ENCODE results near the gene CYP4F22. TPM values are rescaled to one million over a fixed set of nuclear protein-coding genes. Genes with fewer than 3 reads are reported as not detected.
"Not testable (repeated sequence)": the region's sequence is repeated elsewhere in the genome, so short reads cannot be mapped to it uniquely, and the experiment has no call there.

The CYP4F22 gene
- total RNA-seq, 2 donors from 2014 or later, result 0.44 to 1.4 TPM

GRCh38 chr19:15475611-15476010, 32.7 kb upstream of the CYP4F22 start:
- H3K4me1 Mint-ChIP-seq, result peaks cover 19% of the 10 kb centered on the region
- H3K27ac Mint-ChIP-seq, result no peak overlapping the region
- no peaks in the 10 kb centered on the region for H3K36me3 Mint-ChIP-seq (ENCODE audit: low read depth)
- H3K4me3 Mint-ChIP-seq, result no peak overlapping the region
- ATAC-seq (no peak), DNase-seq (no peak)
- H3K27me3 Mint-ChIP-seq, result no peaks in the 10 kb centered on the region
- no peaks in the 10 kb centered on the region for H3K9me3 ChIP-seq (ENCODE audit: control insufficient read depth, low read length, poor library complexity, severe bottlenecking)

DNA sequence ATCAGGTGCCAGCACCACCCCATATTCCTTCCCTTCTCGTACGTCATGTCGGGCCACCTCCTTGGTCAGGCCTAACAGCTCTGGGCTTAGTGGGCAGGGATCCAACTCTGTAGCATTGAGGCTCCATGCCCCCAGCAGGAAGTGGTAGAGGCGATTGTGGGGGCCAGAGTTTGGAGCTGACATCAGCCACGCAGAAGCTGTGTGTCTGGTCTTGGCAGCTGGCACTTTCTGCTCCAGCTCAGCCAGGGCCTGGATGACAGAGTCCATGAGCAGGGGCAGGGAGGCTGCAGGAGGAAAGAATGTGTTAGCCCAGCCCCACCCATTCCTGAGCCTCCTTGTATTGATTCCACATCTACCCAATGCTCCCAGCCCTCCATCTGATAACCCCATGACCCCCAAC, 32.0 kb upstream of the CYP4F22 start:
- Mint-ChIP-seq H3K4me1 (peaks cover 19% of the 10 kb centered on the region), H3K27ac (peak overlapping the region; percentile 43), H3K27me3 (no peaks in the 10 kb centered on the region), H3K4me3 (no peak overlapping the region), H3K36me3 (ENCODE audit: low read depth) (no peaks in the 10 kb centered on the region)
- no peak for DNase-seq
- H3K9me3 ChIP-seq (ENCODE audit: control insufficient read depth, low read length, poor library complexity, severe bottlenecking), result no peaks in the 10 kb centered on the region
- no peak for ATAC-seq

DNA sequence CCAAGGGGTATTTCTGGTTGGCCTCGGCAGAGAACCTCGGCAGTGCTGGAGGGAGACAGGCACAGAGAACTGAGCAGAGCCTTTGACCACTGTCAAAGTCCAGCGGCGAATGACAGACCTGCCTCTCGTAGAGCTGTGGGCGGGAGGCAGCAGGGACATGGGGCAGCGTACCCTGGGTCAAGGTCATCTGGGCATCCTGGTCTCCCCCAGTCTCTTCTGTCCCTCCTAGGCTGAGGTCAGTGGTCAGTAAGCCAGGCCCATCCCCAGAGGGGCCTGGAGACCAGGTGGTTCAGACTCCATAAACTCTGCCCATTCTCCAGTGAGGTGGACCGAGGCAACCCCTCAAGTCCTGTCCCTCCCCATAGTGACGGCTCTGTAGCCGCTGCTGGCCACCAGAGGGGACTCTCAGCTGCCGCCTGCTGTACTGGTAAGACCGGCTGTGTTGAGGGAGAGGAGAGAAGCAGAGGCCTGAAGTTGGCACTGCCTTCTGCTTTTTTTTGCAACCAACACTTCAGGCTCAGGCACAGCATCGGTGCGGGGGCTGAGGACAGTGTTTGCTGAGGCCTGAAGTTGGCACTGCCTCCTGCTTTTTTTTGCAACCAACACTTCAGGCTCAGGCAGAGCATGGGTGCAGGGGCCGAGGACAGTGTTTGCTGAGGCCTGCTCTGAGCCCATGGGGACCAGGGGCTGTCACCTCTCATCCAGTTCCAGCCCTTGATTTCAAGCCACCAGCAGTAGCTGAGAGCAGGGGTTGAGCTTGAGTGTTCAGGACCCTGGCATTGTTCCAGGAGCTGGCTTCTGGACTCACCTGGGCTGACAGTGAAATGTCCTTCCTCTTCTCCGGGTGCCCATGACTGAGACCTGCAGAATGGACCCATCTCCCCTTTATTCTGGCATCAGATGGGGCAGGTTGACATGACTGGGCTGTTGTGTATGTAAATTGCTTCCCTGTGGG, 28.7 kb upstream of the CYP4F22 start, which contains the start of gene PGLYRP2:
Gene PGLYRP2, minus strand, starts transcription at position 111 of the 955 bp plus-strand sequence. CDS start 130 bp downstream, outside the sequence.
- H3K4me1 Mint-ChIP-seq, result peaks cover 18% of the 10 kb centered on the region
- ATAC-seq, result no peak
- H3K27ac Mint-ChIP-seq, result peak within 1 kb of the TSS; percentile 21
- H3K9me3 ChIP-seq (ENCODE audit: control insufficient read depth, low read length, poor library complexity, severe bottlenecking), result no peaks in the 10 kb centered on the region
- no peak for DNase-seq
- H3K4me3 Mint-ChIP-seq, result peak within 1 kb of the TSS; percentile 19
- H3K27me3 Mint-ChIP-seq, result no peaks in the 10 kb centered on the region
- no peaks in the 10 kb centered on the region for H3K36me3 Mint-ChIP-seq (ENCODE audit: low read depth)

- not testable (repeated sequence) for H3K27me3 Mint-ChIP-seq; DNase-seq; H3K36me3 Mint-ChIP-seq (ENCODE audit: low read depth); H3K4me3 Mint-ChIP-seq; H3K27ac Mint-ChIP-seq; H3K9me3 ChIP-seq (ENCODE audit: control insufficient read depth, low read length, poor library complexity, severe bottlenecking); ATAC-seq
- H3K4me1 Mint-ChIP-seq, result peaks cover 18% of the 10 kb centered on the region
Observed at GRCh38 chr19:15480996-15481395, 27.3 kb upstream of the CYP4F22 start.

DNA sequence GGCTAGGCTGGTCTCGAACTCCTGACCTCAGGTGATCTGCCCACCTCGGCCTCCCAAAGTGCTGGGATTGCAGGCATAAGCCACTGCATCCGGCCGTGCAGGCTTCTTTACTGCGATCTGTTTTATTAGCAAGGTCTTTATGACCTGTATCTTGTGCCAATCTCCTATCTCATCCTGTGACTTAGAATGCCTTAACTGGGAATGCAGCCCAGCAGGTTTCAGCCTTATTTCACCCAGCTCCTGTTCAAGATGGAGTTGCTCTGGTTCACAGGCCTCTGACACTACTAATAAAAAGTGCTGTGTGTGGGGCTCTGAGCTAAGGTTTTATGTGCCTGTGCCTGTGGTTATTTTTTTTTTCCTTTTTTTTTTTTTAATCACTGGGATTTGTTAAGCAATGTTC, 22.6 kb upstream of the CYP4F22 start:
- not testable (repeated sequence) for ATAC-seq; H3K4me3 Mint-ChIP-seq; H3K36me3 Mint-ChIP-seq (ENCODE audit: low read depth); H3K27me3 Mint-ChIP-seq; H3K27ac Mint-ChIP-seq; DNase-seq; H3K9me3 ChIP-seq (ENCODE audit: control insufficient read depth, low read length, poor library complexity, severe bottlenecking)
- peaks cover 11% of the 10 kb centered on the region for H3K4me1 Mint-ChIP-seq

GRCh38 chr19:15487038-15487437, 21.3 kb upstream of the CYP4F22 start:
- H3K36me3 Mint-ChIP-seq (ENCODE audit: low read depth), result no peaks in the 10 kb centered on the region
- peaks cover 10% of the 10 kb centered on the region for H3K4me1 Mint-ChIP-seq
- no peaks in the 10 kb centered on the region for H3K27me3 Mint-ChIP-seq
- no peak overlapping the region for H3K27ac Mint-ChIP-seq
- DNase-seq, result no peak
- ATAC-seq, result no peak
- no peak overlapping the region for H3K4me3 Mint-ChIP-seq
- H3K9me3 ChIP-seq (ENCODE audit: control insufficient read depth, low read length, poor library complexity, severe bottlenecking), result no peaks in the 10 kb centered on the region

DNA sequence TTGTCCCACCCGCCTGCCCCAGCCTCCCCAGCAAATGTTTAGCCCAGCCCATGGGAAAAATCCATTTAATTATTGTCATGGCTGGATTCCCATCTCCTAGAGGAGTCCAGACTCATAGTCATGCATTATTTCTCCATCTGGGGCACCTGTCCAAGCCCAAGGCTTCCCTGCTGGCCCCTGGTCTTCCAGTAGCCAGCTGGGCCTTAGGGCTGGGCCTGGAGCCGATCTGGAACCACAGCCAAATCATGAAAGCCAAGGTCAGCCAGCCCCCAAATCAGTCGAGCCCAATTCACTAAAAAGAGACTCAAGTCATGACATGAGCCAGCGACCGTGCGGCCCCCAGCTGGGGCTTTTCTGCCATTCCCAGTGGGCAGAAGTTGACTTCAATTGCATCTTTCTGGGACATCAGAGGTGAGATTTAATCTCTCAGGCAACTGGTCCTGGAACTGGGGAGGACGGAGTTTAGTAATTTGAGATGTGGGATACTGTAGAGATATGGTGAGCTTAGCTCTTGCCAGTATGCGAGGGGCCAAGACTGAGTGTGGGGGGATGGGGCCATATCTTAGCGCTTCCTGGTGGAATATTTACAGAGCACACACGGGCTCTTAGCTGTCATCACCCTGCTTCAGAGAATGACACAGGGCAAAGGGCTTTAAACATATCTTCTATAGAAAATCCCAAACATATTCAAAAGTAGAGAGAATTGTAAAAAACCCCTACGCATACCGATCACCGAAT, 19.7 kb upstream of the CYP4F22 start:
- H3K4me1 Mint-ChIP-seq, result peaks cover 4% of the 10 kb centered on the region
- no peaks in the 10 kb centered on the region for H3K36me3 Mint-ChIP-seq (ENCODE audit: low read depth)

DNA sequence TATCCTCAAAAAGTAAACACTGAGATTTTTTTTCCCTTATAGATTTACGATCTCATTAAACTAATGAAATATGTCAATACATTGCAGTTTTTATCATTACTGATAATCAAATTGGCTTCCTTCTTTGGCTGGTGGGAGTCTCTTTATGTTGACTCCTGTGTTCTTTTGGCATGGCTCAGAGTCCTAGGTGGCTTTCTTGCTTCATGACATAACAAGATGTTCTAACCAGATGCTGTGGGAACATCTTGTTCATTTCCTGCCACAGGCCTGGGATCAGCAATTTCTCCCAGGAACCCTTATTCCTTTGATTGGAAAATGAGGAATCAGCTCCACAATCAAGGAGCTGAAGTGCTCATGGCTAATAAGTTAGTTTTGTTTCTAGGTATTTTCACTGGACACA, 13.2 kb upstream of the CYP4F22 start:
- DNase-seq (no peak), ATAC-seq (no peak)
- Mint-ChIP-seq H3K4me1 (peaks cover 9% of the 10 kb centered on the region), H3K27me3 (no peaks in the 10 kb centered on the region), H3K36me3 (ENCODE audit: low read depth) (no peaks in the 10 kb centered on the region), H3K27ac (no peak overlapping the region), H3K4me3 (no peak overlapping the region)
- H3K9me3 ChIP-seq (ENCODE audit: control insufficient read depth, low read length, poor library complexity, severe bottlenecking), result no peaks in the 10 kb centered on the region

More for the DNA sequence above, 19.7 kb upstream of the CYP4F22 start:
- ATAC-seq (no peak), DNase-seq (no peak)
- H3K27me3 Mint-ChIP-seq, result no peaks in the 10 kb centered on the region
- H3K9me3 ChIP-seq (ENCODE audit: control insufficient read depth, low read length, poor library complexity, severe bottlenecking), result no peaks in the 10 kb centered on the region
- no peak overlapping the region for H3K27ac Mint-ChIP-seq
- no peak overlapping the region for H3K4me3 Mint-ChIP-seq

- no peak for ATAC-seq
- no peaks in the 10 kb centered on the region for H3K36me3 Mint-ChIP-seq (ENCODE audit: low read depth)
- peaks cover 5% of the 10 kb centered on the region for H3K27me3 Mint-ChIP-seq
- H3K4me3 Mint-ChIP-seq, result no peak overlapping the region
- DNase-seq, result no peak
- no peaks in the 10 kb centered on the region for H3K9me3 ChIP-seq (ENCODE audit: control insufficient read depth, low read length, poor library complexity, severe bottlenecking)
- peaks cover 20% of the 10 kb centered on the region for H3K4me1 Mint-ChIP-seq
- H3K27ac Mint-ChIP-seq, result no peak overlapping the region
Observed at GRCh38 chr19:15498156-15498858, 10.0 kb upstream of the CYP4F22 start.

- H3K36me3 Mint-ChIP-seq (ENCODE audit: low read depth), result no peaks in the 10 kb centered on the region
- no peaks in the 10 kb centered on the region for H3K9me3 ChIP-seq (ENCODE audit: control insufficient read depth, low read length, poor library complexity, severe bottlenecking)
- H3K4me1 Mint-ChIP-seq, result peaks cover 20% of the 10 kb centered on the region
- peaks cover 5% of the 10 kb centered on the region for H3K27me3 Mint-ChIP-seq
- ATAC-seq, result no peak
- no peak overlapping the region for H3K4me3 Mint-ChIP-seq
- DNase-seq, result no peak
- H3K27ac Mint-ChIP-seq, result peak overlapping the region; percentile 34
Observed at GRCh38 chr19:15498910-15499309, 9.4 kb upstream of the CYP4F22 start.

DNA sequence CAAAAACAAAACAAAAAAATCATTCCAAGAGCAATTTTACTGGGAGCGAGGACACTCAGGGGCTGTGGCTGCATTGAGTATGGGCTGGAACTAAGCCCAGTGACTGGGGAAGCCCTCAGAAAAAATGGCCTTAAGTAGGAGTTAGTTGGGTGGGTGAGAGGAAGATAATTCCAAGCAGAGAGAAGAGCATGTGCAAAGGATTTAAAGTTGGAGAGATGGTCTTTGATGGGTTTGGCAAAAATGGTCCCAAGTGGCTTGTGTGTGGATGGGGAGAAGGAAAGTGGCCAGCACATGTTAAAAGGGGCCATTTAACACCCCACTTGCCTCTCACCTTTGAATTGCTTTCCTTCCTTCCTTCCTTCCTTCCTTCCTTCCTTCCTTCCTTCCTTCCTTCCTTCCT, 6.7 kb upstream of the CYP4F22 start:
- DNase-seq, result no peak
- Mint-ChIP-seq H3K4me1 (peaks cover 21% of the 10 kb centered on the region), H3K27me3 (peaks cover 5% of the 10 kb centered on the region), H3K4me3 (no peak overlapping the region), H3K27ac (peak overlapping the region; percentile 56), H3K36me3 (ENCODE audit: low read depth) (no peaks in the 10 kb centered on the region)
- ATAC-seq, result no peak
- no peaks in the 10 kb centered on the region for H3K9me3 ChIP-seq (ENCODE audit: control insufficient read depth, low read length, poor library complexity, severe bottlenecking)

DNA sequence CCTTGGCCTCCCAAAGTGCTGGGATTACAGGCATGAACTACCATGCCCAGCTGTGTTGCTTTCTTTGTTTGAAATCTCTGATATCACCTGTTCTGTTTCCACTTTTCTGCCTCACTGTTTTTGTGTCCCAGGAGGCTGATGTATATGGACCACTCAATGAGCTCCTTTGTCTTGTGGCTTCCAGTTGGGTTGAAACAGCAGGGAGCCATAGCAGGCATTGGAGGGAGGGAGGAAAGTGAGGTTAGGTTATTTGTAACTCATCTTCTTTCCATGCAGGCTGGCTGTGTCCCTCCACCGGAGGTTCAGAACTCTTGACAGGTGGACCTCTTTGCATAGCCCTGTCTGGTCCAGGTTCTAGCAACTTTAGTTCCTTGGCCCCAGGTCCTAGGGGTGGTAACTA, 6.1 kb upstream of the CYP4F22 start:
- no peaks in the 10 kb centered on the region for H3K9me3 ChIP-seq (ENCODE audit: control insufficient read depth, low read length, poor library complexity, severe bottlenecking)
- Mint-ChIP-seq H3K36me3 (ENCODE audit: low read depth) (no peaks in the 10 kb centered on the region), H3K27me3 (peaks cover 5% of the 10 kb centered on the region), H3K4me1 (peaks cover 23% of the 10 kb centered on the region), H3K27ac (no peak overlapping the region), H3K4me3 (no peak overlapping the region)
- no peak for DNase-seq
- ATAC-seq, result no peak

- DNase-seq, result no peak
- Mint-ChIP-seq H3K4me3 (no peak overlapping the region), H3K27ac (no peak overlapping the region), H3K36me3 (ENCODE audit: low read depth) (no peaks in the 10 kb centered on the region), H3K27me3 (peaks cover 9% of the 10 kb centered on the region), H3K4me1 (peaks cover 18% of the 10 kb centered on the region)
- H3K9me3 ChIP-seq (ENCODE audit: control insufficient read depth, low read length, poor library complexity, severe bottlenecking), result no peaks in the 10 kb centered on the region
- no peak for ATAC-seq
Observed at GRCh38 chr19:15506074-15506571, 2.2 kb upstream of the CYP4F22 start.

All from T-helper 17 cell (primary cell).